ENCODE data around the gene NARF. TPM values are rescaled to one million over a fixed set of nuclear protein-coding genes. Genes with fewer than 3 reads are reported as not detected.
"Not testable (repeated sequence)": the region's sequence is repeated elsewhere in the genome, so short reads cannot be mapped to it uniquely, and the experiment has no call there.

The NARF gene
- total and polyA plus RNA-seq, 2 donors (not counting 1 experiment from before 2014, with no cell fraction given), result 92.4 to 103 TPM

DNA sequence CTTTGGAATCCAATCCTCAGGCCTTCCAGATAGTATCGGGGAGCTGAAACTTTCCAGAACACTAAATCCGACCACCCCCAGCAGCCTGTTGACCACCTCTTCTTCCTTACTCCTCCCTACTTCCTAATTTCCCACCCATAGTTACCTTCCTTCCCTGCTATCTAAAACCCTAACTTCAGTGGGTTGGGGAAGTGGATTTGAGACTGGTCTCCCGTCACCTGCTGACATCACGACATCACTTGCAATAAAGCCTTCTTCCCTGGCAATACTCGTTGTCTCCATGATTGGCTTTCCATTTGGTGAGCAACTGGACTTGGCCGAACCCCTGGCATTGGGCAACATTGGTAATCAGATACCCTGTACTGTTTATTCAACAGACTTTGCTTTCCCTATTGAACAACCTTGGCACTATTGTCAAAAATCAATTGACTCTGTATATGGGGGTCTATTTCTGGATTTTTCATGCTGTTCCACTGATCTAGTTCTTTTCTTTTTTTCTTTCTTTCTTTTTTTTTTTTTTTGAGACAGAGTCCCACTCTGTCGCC lies 49.2 kb downstream of the NARF start:
- Mint-ChIP-seq H3K4me3 (peak overlapping the region; percentile 12), H3K27me3 (no peaks in the 10 kb centered on the region), H3K27ac (peak overlapping the region; percentile 33), H3K4me1 (peaks cover 17% of the 10 kb centered on the region), H3K9me3 (ENCODE audit: insufficient read depth) (no peaks in the 10 kb centered on the region)
- CTCF ChIA-PET, result interaction anchor here (0.7 to 1.0 kb wide), 2 partner anchors 46 to 104 kb away, joined by 3 read pairs; no protein-coding TSS in a partner anchor
- POLR2A ChIA-PET, result interaction anchor here (1.3 to 1.7 kb wide), 2 partner anchors 10 to 11 kb away, joined by 3 to 10 read pairs; no protein-coding TSS in a partner anchor
- peaks cover 3 to 13% of the 10 kb centered on the region in 2 donors for H3K4me1 ChIP-seq (ENCODE audit: control insufficient read depth in 2 of 2, insufficient read depth in 2 of 2, low read length in 2 of 2)
- H4K20me1 ChIP-seq (ENCODE audit: control insufficient read depth, insufficient read depth, low read length, poor library complexity, severe bottlenecking), result no peaks in the 10 kb centered on the region
- intact Hi-C loops (cut with micrococcal nuclease), result no loop called here
- H3K9me3 ChIP-seq (ENCODE audit: control extremely low read depth in 1 of 3, control insufficient read depth in 2 of 3, insufficient read depth in 1 of 3, low read length in 2 of 3), result peaks cover 0 to 4% (median 0%) of the 10 kb centered on the region in 3 donors
- no peak overlapping the region for H3K9ac ChIP-seq (ENCODE audit: low read length)
- H3K4me2 ChIP-seq (replicated peaks; ENCODE audit: low read depth, low read length, poor library complexity, severe bottlenecking), result no peak overlapping the region
- 92% methylated on average over 2 of the region's 7 CpGs for WGBS (ENCODE audit: insufficient coverage)
- no peaks in the 10 kb centered on the region for H3K36me3 ChIP-seq (replicated peaks in 1 of 2; ENCODE audit: control extremely low read depth in 1 of 2, control insufficient read depth in 1 of 2, extremely low read depth in 1 of 2, insufficient read depth in 2 of 2, low read length in 1 of 2)
- no peak for DNase-seq
- no peak overlapping the region for H3K27ac ChIP-seq (ENCODE audit: low read length in 2 of 2)
- H3K4me3 ChIP-seq (ENCODE audit: control extremely low read depth in 1 of 5, extremely low read depth in 1 of 5, insufficient read depth in 1 of 5, low read depth in 2 of 5, low read length in 4 of 5), result no peak overlapping the region
- H3K79me2 ChIP-seq (ENCODE audit: control insufficient read depth, insufficient read depth, low read length), result peaks cover 3% of the 10 kb centered on the region
- H2AFZ ChIP-seq (ENCODE audit: insufficient read depth, low read depth, low read length, poor library complexity, severe bottlenecking), result no peak overlapping the region
- no peaks in the 10 kb centered on the region for H3K27me3 ChIP-seq (replicated peaks in 1 of 4; ENCODE audit: control extremely low read depth in 1 of 4, control insufficient read depth in 3 of 4, insufficient read depth in 4 of 4, low read length in 3 of 4)
- no peak for ATAC-seq (ENCODE audit: low read depth)
- TF ChIP-seq, protein P1, sequence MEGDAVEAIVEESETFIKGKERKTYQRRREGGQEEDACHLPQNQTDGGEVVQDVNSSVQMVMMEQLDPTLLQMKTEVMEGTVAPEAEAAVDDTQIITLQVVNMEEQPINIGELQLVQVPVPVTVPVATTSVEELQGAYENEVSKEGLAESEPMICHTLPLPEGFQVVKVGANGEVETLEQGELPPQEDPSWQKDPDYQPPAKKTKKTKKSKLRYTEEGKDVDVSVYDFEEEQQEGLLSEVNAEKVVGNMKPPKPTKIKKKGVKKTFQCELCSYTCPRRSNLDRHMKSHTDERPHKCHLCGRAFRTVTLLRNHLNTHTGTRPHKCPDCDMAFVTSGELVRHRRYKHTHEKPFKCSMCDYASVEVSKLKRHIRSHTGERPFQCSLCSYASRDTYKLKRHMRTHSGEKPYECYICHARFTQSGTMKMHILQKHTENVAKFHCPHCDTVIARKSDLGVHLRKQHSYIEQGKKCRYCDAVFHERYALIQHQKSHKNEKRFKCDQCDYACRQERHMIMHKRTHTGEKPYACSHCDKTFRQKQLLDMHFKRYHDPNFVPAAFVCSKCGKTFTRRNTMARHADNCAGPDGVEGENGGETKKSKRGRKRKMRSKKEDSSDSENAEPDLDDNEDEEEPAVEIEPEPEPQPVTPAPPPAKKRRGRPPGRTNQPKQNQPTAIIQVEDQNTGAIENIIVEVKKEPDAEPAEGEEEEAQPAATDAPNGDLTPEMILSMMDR (IDR thresholded peaks at IDR 0.05), result no peak
- TF ChIP-seq EZH2 (IDR thresholded peaks at IDR 0.05; ENCODE audit: borderline replicate concordance, insufficient read depth, low read depth, low read length, poor library complexity, severe bottlenecking), result no peak

DNA sequence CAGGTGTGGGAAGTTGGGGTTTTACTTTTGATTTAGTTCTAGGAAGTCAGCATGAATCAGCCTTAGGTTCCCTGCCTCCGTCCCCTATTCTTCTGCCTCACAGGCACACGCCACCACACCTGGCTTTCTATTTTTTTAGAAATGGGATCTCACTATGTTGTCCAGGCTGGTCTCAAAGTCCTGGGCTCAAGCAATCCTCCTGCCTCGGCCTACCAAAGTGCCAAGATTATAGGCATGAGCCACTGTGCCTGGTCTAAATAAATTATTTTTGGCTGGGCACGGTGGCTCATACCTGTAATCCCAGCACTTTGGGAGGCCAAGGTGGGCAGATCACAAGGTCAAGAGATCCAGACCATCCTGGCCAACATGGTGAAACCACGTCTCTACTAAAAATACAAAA lies 53.1 kb downstream of the NARF start:
- ATAC-seq (ENCODE audit: low read depth); H3K4me2 ChIP-seq (replicated peaks; ENCODE audit: low read depth, low read length, poor library complexity, severe bottlenecking); H3K79me2 ChIP-seq (ENCODE audit: control insufficient read depth, insufficient read depth, low read length); H3K27ac ChIP-seq (ENCODE audit: low read length in 2 of 2); H3K4me3 ChIP-seq (ENCODE audit: control extremely low read depth in 1 of 5, extremely low read depth in 1 of 5, insufficient read depth in 1 of 5, low read depth in 2 of 5, low read length in 4 of 5); H3K9me3 Mint-ChIP-seq (ENCODE audit: insufficient read depth); H3K27ac Mint-ChIP-seq; H3K9ac ChIP-seq (ENCODE audit: low read length); H4K20me1 ChIP-seq (ENCODE audit: control insufficient read depth, insufficient read depth, low read length, poor library complexity, severe bottlenecking); H3K27me3 ChIP-seq (replicated peaks in 1 of 4; ENCODE audit: control extremely low read depth in 1 of 4, control insufficient read depth in 3 of 4, insufficient read depth in 4 of 4, low read length in 3 of 4); intact Hi-C loops (cut with micrococcal nuclease); POLR2A ChIA-PET; DNase-seq; H2AFZ ChIP-seq (ENCODE audit: insufficient read depth, low read depth, low read length, poor library complexity, severe bottlenecking); H3K27me3 Mint-ChIP-seq; H3K4me3 Mint-ChIP-seq; H3K36me3 ChIP-seq (replicated peaks in 1 of 2; ENCODE audit: control extremely low read depth in 1 of 2, control insufficient read depth in 1 of 2, extremely low read depth in 1 of 2, insufficient read depth in 2 of 2, low read length in 1 of 2); H3K4me1 Mint-ChIP-seq; H3K4me1 ChIP-seq (ENCODE audit: control insufficient read depth in 2 of 2, insufficient read depth in 2 of 2, low read length in 2 of 2); H3K9me3 ChIP-seq (ENCODE audit: control extremely low read depth in 1 of 3, control insufficient read depth in 2 of 3, insufficient read depth in 1 of 3, low read length in 2 of 3): not testable (repeated sequence)
- 100% methylated on average over 3 of the region's 5 CpGs for WGBS (ENCODE audit: insufficient coverage)
- CTCF ChIA-PET, result interaction anchor here (0.6 kb wide), 1 partner anchor 10 kb away, joined by 3 read pairs; no protein-coding TSS in a partner anchor

DNA sequence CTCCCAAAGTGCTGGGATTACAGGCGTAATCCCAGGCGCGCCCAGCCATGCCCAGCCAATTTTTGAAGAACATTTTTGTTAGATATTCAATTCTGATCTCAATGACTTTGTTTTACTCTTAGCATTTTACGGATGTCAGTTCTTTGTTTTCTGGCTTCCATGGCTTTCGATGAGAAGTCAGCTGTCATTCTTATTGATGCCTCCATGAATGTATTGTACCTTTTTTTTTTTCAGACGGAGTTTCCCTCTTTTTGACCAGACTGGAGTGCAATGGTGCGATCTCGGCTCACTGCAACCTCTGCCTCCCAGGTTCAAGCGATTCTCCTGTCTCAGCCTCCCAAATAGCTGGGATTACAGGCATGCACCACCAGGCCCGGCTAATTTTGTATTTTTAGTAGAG lies 55.3 kb downstream of the NARF start:
- H3K9me3 Mint-ChIP-seq (ENCODE audit: insufficient read depth); H3K4me3 Mint-ChIP-seq; H3K4me2 ChIP-seq (replicated peaks; ENCODE audit: low read depth, low read length, poor library complexity, severe bottlenecking); DNase-seq; H2AFZ ChIP-seq (ENCODE audit: insufficient read depth, low read depth, low read length, poor library complexity, severe bottlenecking); H3K9me3 ChIP-seq (ENCODE audit: control extremely low read depth in 1 of 3, control insufficient read depth in 2 of 3, insufficient read depth in 1 of 3, low read length in 2 of 3); H3K4me1 Mint-ChIP-seq; H3K4me1 ChIP-seq (ENCODE audit: control insufficient read depth in 2 of 2, insufficient read depth in 2 of 2, low read length in 2 of 2); H3K27me3 ChIP-seq (replicated peaks in 1 of 4; ENCODE audit: control extremely low read depth in 1 of 4, control insufficient read depth in 3 of 4, insufficient read depth in 4 of 4, low read length in 3 of 4); H3K79me2 ChIP-seq (ENCODE audit: control insufficient read depth, insufficient read depth, low read length); POLR2A ChIA-PET; H3K27ac Mint-ChIP-seq; H3K36me3 ChIP-seq (replicated peaks in 1 of 2; ENCODE audit: control extremely low read depth in 1 of 2, control insufficient read depth in 1 of 2, extremely low read depth in 1 of 2, insufficient read depth in 2 of 2, low read length in 1 of 2); H4K20me1 ChIP-seq (ENCODE audit: control insufficient read depth, insufficient read depth, low read length, poor library complexity, severe bottlenecking); ATAC-seq (ENCODE audit: low read depth); H3K4me3 ChIP-seq (ENCODE audit: control extremely low read depth in 1 of 5, extremely low read depth in 1 of 5, insufficient read depth in 1 of 5, low read depth in 2 of 5, low read length in 4 of 5); H3K9ac ChIP-seq (ENCODE audit: low read length); intact Hi-C loops (cut with micrococcal nuclease); CTCF ChIA-PET; H3K27ac ChIP-seq (ENCODE audit: low read length in 2 of 2); H3K27me3 Mint-ChIP-seq: not testable (repeated sequence)
- WGBS (ENCODE audit: insufficient coverage), result 88% methylated on average over 7 of the region's 10 CpGs
